Stimulated activated CD8-positive, alpha-beta memory T cell treated with anti-CD3 and anti-CD28 coated beads, Interleukin-4, amount 100 ng/mL, for 48 hours (primary cell): ENCODE measurements around the gene INTU.
"Not testable (repeated sequence)": the region's sequence is repeated elsewhere in the genome, so short reads cannot be mapped to it uniquely, and the experiment has no call there.

Source experiments
- DNase-seq: peaks from one replicate; pipeline ENCODE4 v3.0.0-alpha.2; 2020

INTU gene

GRCh38 chr4:127632420-127633403 is at the start of gene INTU:
Gene INTU (plus strand): TSS chr4:127632957. CDS start chr4:127633035, 78 bp downstream.
- peak; percentile 54 for DNase-seq

- not testable (repeated sequence) for DNase-seq
Observed at GRCh38 chr4:127586496-127586895, 46.3 kb upstream of the INTU start.

GRCh38 chr4:127586922-127587571 is 45.7 kb upstream of the INTU start:
- peak; percentile 23 for DNase-seq

- DNase-seq, result not testable (repeated sequence)
Observed at GRCh38 chr4:127589153-127589552, 43.6 kb upstream of the INTU start.

- DNase-seq, result no peak
Observed at GRCh38 chr4:127598656-127599055, 34.1 kb upstream of the INTU start.

- no peak for DNase-seq
Observed at GRCh38 chr4:127601029-127601428, 31.7 kb upstream of the INTU start.

GRCh38 chr4:127604949-127605709 is 27.6 kb upstream of the INTU start:
- DNase-seq, result no peak

- no peak for DNase-seq
Observed at GRCh38 chr4:127606823-127607222, 25.9 kb upstream of the INTU start.

GRCh38 chr4:127609484-127609883 is 23.3 kb upstream of the INTU start:
- no peak for DNase-seq

GRCh38 chr4:127610488-127610887 is 22.3 kb upstream of the INTU start:
- DNase-seq, result no peak

GRCh38 chr4:127616898-127617297 is 15.9 kb upstream of the INTU start:
- no peak for DNase-seq

GRCh38 chr4:127618427-127618826 is 14.3 kb upstream of the INTU start:
- DNase-seq, result no peak

- DNase-seq, result peak; percentile 25
Observed at GRCh38 chr4:127622621-127622920, 10.2 kb upstream of the INTU start.

GRCh38 chr4:127622921-127623796 is 9.6 kb upstream of the INTU start:
- DNase-seq, result peak; percentile 23

GRCh38 chr4:127623797-127624083 is 9.0 kb upstream of the INTU start:
- DNase-seq, result peak; percentile 29

- DNase-seq, result no peak
Observed at GRCh38 chr4:127624173-127624572, 8.6 kb upstream of the INTU start.

- DNase-seq, result no peak
Observed at GRCh38 chr4:127629371-127629770, 3.4 kb upstream of the INTU start.

- no peak for DNase-seq
Observed at GRCh38 chr4:127630152-127630551, 2.6 kb upstream of the INTU start.

GRCh38 chr4:127631420-127631819 is 1.3 kb upstream of the INTU start:
- DNase-seq, result no peak

GRCh38 chr4:127634181-127634580 is 1.4 kb downstream of the INTU start:
- no peak for DNase-seq

- no peak for DNase-seq
Observed at GRCh38 chr4:127641524-127641923, 8.8 kb downstream of the INTU start.

- no peak for DNase-seq
Observed at GRCh38 chr4:127642169-127642568, 9.4 kb downstream of the INTU start.

- no peak for DNase-seq
Observed at GRCh38 chr4:127643791-127644190, 11.0 kb downstream of the INTU start.
